22Rv1 (cell line): ENCODE results near the gene YJEFN3.

Experiments used
- H3K27ac ChIP-seq: fragments of 450-650 bp; 2 replicates; pipeline ENCODE4 v1.5.1; 2017
- ZFX ChIP-seq: fragments of 450-650 bp; IDR thresholded peaks from 2 replicates; pipeline ENCODE4 v1.6.1; 2017; ENCODE audit warnings: antibody characterized with exemption, borderline replicate concordance
- TF ChIP-seq, protein P1 (sequence below): fragments of 450-650 bp; IDR thresholded peaks from 2 replicates; pipeline ENCODE4 v1.5.1; 2017; ENCODE audit warnings: mild to moderate bottlenecking

Gene YJEFN3

DNA sequence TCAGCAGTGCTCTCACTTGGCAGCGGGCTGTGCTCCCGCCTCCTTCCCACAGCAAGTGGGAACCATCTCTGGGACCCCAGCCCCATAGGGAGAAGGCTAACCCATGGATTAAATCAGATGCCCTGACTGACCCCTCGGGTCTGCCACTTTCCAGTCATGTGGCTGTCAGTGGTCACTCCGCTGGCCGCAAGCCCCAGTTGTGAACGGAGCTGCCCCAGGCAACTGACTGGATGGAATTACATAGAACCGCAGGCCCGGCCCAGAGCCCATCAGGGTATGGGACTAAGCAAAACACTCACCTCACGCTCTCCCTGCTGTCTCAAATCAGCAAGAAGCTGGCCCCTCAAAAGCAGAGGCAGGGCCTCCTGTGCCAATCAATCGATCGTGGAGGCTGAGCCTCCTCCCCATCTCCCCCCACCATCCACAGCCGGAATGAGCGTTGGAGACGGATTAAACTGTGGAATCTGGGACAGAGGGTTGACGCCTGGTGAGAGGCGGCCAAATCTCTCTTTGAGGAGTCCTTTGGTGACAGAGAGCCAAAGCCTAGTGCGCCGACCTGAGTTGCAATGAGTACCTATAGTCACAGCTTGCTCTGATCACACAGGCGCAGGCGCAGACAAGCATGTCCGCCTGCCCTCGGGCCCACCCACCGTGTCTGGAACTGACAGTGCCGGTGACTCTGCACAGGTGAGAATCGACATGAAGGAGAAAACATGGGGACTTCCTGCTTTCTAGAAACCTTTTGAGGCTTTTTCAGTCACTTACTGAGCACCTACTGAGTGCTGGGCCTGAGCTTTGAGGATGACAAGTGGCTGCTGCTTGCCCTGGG is 51.0 kb downstream of the YJEFN3 start:
- TF ChIP-seq, protein P1, sequence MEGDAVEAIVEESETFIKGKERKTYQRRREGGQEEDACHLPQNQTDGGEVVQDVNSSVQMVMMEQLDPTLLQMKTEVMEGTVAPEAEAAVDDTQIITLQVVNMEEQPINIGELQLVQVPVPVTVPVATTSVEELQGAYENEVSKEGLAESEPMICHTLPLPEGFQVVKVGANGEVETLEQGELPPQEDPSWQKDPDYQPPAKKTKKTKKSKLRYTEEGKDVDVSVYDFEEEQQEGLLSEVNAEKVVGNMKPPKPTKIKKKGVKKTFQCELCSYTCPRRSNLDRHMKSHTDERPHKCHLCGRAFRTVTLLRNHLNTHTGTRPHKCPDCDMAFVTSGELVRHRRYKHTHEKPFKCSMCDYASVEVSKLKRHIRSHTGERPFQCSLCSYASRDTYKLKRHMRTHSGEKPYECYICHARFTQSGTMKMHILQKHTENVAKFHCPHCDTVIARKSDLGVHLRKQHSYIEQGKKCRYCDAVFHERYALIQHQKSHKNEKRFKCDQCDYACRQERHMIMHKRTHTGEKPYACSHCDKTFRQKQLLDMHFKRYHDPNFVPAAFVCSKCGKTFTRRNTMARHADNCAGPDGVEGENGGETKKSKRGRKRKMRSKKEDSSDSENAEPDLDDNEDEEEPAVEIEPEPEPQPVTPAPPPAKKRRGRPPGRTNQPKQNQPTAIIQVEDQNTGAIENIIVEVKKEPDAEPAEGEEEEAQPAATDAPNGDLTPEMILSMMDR, result no peak
- no peak for TF ChIP-seq ZFX
- H3K27ac ChIP-seq, result no peak overlapping the region

DNA sequence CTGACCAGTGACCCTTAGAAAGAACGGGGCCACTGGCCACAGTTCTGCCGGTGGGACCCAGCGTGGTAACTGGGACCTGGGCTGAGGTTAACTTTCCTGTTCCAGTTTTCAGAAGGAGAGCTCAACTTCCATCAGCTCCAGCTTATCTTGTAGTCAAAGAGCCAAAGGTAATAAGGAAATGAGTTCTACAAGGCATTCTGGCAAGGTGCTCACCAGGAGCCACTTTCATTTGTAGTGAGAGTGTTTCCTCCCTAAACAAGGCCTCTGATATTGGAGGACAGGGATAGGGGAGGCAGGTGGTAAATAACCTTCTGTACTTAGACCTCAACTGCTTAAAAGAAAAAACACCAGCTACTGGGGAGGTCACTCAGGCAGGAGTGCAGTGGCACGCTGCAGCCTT is 51.7 kb downstream of the YJEFN3 start:
- no peak overlapping the region for H3K27ac ChIP-seq
- TF ChIP-seq ZFX, result no peak
- TF ChIP-seq, protein P1, result no peak

DNA sequence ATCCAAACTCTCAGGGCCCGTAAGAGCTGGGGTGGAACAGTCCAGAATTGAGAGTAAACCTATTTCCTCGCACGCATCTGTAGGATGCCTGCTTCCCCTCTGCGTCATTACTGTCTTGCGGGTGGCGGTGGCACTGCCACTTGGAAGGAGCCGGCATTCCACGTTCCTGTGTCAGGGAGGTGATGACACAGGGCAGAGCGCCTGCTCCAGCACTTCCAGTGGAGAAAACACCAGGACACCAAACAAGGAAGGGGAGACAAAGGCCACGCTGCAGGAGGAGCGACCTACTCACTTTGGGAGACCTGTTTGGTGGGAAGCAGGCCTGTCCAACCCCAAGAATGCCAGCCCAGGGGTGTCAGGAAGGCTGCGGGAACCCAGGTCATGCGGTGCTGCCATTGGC is 52.7 kb downstream of the YJEFN3 start:
- no peak for TF ChIP-seq ZFX
- TF ChIP-seq, protein P1, result no peak
- H3K27ac ChIP-seq, result no peak overlapping the region

DNA sequence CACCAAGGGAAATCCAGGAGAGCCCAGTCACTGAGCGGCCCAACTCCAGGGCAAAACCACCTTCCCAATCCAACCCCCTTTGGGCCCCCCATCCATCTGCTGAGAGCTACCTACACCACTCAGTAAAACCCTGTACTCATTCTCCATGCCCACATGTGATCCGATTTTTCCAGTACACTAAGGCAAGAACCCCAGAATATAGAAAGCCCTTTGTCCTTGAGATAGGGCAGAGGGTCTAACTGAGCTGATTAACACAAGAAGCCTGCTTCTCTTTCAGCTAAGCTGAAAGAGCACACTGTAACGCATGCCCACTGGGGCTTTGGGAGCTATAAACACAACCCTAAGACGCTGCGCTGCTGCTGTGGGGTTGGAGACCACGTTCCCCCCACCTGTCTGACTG is 53.8 kb downstream of the YJEFN3 start:
- no peak overlapping the region for H3K27ac ChIP-seq
- no peak for TF ChIP-seq ZFX
- TF ChIP-seq, protein P1, result no peak

DNA sequence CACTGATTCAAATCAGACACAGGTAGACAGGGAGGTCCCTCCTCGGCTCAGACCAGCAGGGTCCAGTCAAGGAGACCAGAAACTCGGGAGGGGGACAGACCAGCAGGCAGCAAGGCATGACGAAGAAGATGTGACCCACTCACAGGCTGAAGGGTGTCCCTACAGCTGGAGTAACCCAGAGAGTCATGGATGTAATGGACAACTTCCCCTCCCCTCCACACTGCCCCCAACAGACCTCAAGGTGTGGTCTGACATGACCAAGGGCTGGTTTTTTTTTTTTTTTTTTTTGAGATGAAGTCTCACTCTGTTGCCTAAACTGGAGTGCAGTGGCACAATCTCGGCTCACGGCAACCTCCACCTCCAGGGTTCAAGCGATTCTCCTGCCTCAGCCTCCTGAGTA is 55.6 kb downstream of the YJEFN3 start:
- TF ChIP-seq, protein P1, result no peak
- no peak for TF ChIP-seq ZFX
- H3K27ac ChIP-seq, result no peak overlapping the region
